NCI-H1930 (cell line): ENCODE data around the gene CD28.
"Not testable (repeated sequence)": the region's sequence is repeated elsewhere in the genome, so short reads cannot be mapped to it uniquely, and the experiment has no call there.

Experiments used
- DNase-seq, 2 experiments: peaks; one replicate each; lab custom pipeline; 2025; lab: John Stamatoyannopoulos, UW

CD28 gene

GRCh38 chr2:203748331-203749126 lies 42.1 kb downstream of the CD28 start:
- DNase-seq = no peak

- DNase-seq = no peak
Observed at GRCh38 chr2:203750346-203751068, 44.1 kb downstream of the CD28 start.

GRCh38 chr2:203751685-203752271 lies 45.3 kb downstream of the CD28 start:
- DNase-seq = no peak

- no peak for DNase-seq
Observed at GRCh38 chr2:203756161-203756560, 49.7 kb downstream of the CD28 start.

GRCh38 chr2:203758841-203759689 lies 52.6 kb downstream of the CD28 start:
- no peak for DNase-seq

GRCh38 chr2:203759690-203760365 lies 53.4 kb downstream of the CD28 start:
- no peak for DNase-seq

GRCh38 chr2:203761121-203761520 lies 54.7 kb downstream of the CD28 start:
- DNase-seq = no peak

- DNase-seq = no peak
Observed at GRCh38 chr2:203763241-203763937, 57.0 kb downstream of the CD28 start.

GRCh38 chr2:203763938-203764664 lies 57.7 kb downstream of the CD28 start:
- no peak for DNase-seq

GRCh38 chr2:203772456-203773165 lies 66.2 kb downstream of the CD28 start:
- DNase-seq = no peak

GRCh38 chr2:203774760-203775159 lies 68.3 kb downstream of the CD28 start:
- DNase-seq = no peak

GRCh38 chr2:203775684-203776083 lies 69.2 kb downstream of the CD28 start:
- DNase-seq = no peak

- no peak for DNase-seq
Observed at GRCh38 chr2:203777030-203777429, 70.6 kb downstream of the CD28 start.

GRCh38 chr2:203779477-203780073 lies 73.1 kb downstream of the CD28 start:
- DNase-seq = not testable (repeated sequence)

- DNase-seq = no peak
Observed at GRCh38 chr2:203780231-203780630, 73.8 kb downstream of the CD28 start.

GRCh38 chr2:203781151-203781550 lies 74.7 kb downstream of the CD28 start:
- no peak for DNase-seq

GRCh38 chr2:203782262-203782976 lies 76.0 kb downstream of the CD28 start:
- peak; percentile 2 to 10 for DNase-seq

- no peak for DNase-seq
Observed at GRCh38 chr2:203783496-203784203, 77.2 kb downstream of the CD28 start.
